Neuronal stem cell (in vitro differentiated cells): ENCODE measurements around the gene ZNF268.

Source experiments
- DNase-seq: peaks from one replicate; pipeline ENCODE4 v3.0.0-alpha.2; 2013; ENCODE audit warnings: low spot score
- H2AFZ ChIP-seq: one replicate; pipeline ENCODE4 v1.6.1; 2013; ENCODE audit warnings: mild to moderate bottlenecking, low read length, inconsistent platforms
- H2AK5ac ChIP-seq: 2 replicates; pipeline ENCODE4 v1.6.1; 2013; ENCODE audit warnings: low read depth, mild to moderate bottlenecking, inconsistent platforms, low read length, moderate library complexity, mixed read lengths
- H2BK120ac ChIP-seq: 2 replicates; pipeline ENCODE4 v1.6.1; 2013; ENCODE audit warnings: low read depth, mild to moderate bottlenecking, inconsistent platforms, low read length, moderate library complexity, mixed read lengths
- H2BK12ac ChIP-seq: one replicate; pipeline ENCODE4 v1.6.1; 2013; ENCODE audit warnings: low read length, inconsistent platforms
- H2BK15ac ChIP-seq: 2 replicates; pipeline ENCODE4 v1.6.1; 2013; ENCODE audit warnings: mild to moderate bottlenecking, low read length, inconsistent platforms, mixed read lengths
- H2BK5ac ChIP-seq: one replicate; pipeline ENCODE4 v1.6.1; 2013; ENCODE audit warnings: inconsistent platforms, mild to moderate bottlenecking, low read length, moderate library complexity
- H3K14ac ChIP-seq: one replicate; pipeline ENCODE4 v1.6.1; 2013; ENCODE audit warnings: low read length, inconsistent platforms
- H3K18ac ChIP-seq: 2 replicates; pipeline ENCODE4 v1.6.1; 2013; ENCODE audit warnings: low read length, inconsistent platforms
- H3K23ac ChIP-seq: 2 replicates; pipeline ENCODE4 v1.6.1; 2013; ENCODE audit warnings: low read depth, mild to moderate bottlenecking, mixed read lengths, low read length, inconsistent platforms; ENCODE audit not compliant: poor library complexity
- H3K27ac ChIP-seq: replicated peaks from 3 replicates; pipeline ENCODE4 v1.5.1; 2013; ENCODE audit warnings: low read length, inconsistent platforms
- H3K27me3 ChIP-seq, 3 experiments: 2 replicates each; pipeline ENCODE4 v1.6.1; 2013; ENCODE audit warnings: low read length in 3 of 3, mild to moderate bottlenecking in 2 of 3, inconsistent platforms in 1 of 3, low read depth in 1 of 3, mixed read lengths in 1 of 3, moderate library complexity in 1 of 3; ENCODE audit not compliant: control insufficient read depth in 3 of 3, insufficient read depth in 3 of 3
- H3K36me3 ChIP-seq, 2 donors: replicated peaks in 1 of 2; 2 replicates each; pipeline ENCODE4 v1.6.1; 2013; ENCODE audit warnings: low read length in 2 of 2; ENCODE audit not compliant: control insufficient read depth in 2 of 2, insufficient read depth in 2 of 2
- H3K4ac ChIP-seq: 2 replicates; pipeline ENCODE4 v1.6.1; 2013; ENCODE audit warnings: inconsistent platforms, mild to moderate bottlenecking, low read length, moderate library complexity
- H3K4me1 ChIP-seq, 2 donors: 1 replicate in 1 of 2; 2 replicates in 1 of 2; pipeline ENCODE4 v1.6.1; 2013; ENCODE audit warnings: low read length in 2 of 2, low read depth in 1 of 2; ENCODE audit not compliant: control insufficient read depth in 2 of 2, insufficient read depth in 1 of 2
- H3K4me2 ChIP-seq: one replicate; pipeline ENCODE4 v1.6.1; 2013; ENCODE audit warnings: mild to moderate bottlenecking, low read length, inconsistent platforms; ENCODE audit not compliant: insufficient read depth, poor library complexity, severe bottlenecking
- H3K4me3 ChIP-seq, 2 donors: 2 replicates each; pipeline ENCODE4 v1.5.1; 2013; ENCODE audit warnings: low read length in 2 of 2, mild to moderate bottlenecking in 2 of 2, inconsistent platforms in 1 of 2, moderate library complexity in 1 of 2
- H3K79me1 ChIP-seq: one replicate; pipeline ENCODE4 v1.6.1; 2013; ENCODE audit warnings: low read depth, mild to moderate bottlenecking, inconsistent platforms, low read length, moderate library complexity
- H3K9ac ChIP-seq: one replicate; pipeline ENCODE4 v1.6.1; 2013; ENCODE audit warnings: mild to moderate bottlenecking, low read depth, low read length, inconsistent platforms; ENCODE audit not compliant: poor library complexity
- H3K9me3 ChIP-seq, 2 donors: replicated peaks in 1 of 2; 2 replicates each; pipeline versions ENCODE3 to v1.6.1; 2013; ENCODE audit warnings: low read length in 2 of 2, mild to moderate bottlenecking in 2 of 2, inconsistent platforms in 1 of 2, low read depth in 1 of 2, mixed read lengths in 1 of 2, moderate library complexity in 1 of 2; ENCODE audit not compliant: control insufficient read depth in 2 of 2, insufficient read depth in 1 of 2
- H4K8ac ChIP-seq: one replicate; pipeline ENCODE4 v1.6.1; 2013; ENCODE audit warnings: low read depth, mild to moderate bottlenecking, inconsistent platforms, low read length, moderate library complexity
- H4K91ac ChIP-seq: one replicate; pipeline ENCODE4 v1.6.1; 2013; ENCODE audit warnings: low read length, low read depth, mild to moderate bottlenecking, inconsistent platforms; ENCODE audit not compliant: poor library complexity
- WGBS, 2 donors: extraction: QIAGEN DNeasy Blood & Tissue Kit; methylation state at CpG; one replicate each; pipeline ENCODE4 v1.1.7; 2013; ENCODE audit warnings: missing lambda C conversion rate in 2 of 2, mixed read lengths in 1 of 2; ENCODE audit not compliant: insufficient read length in 2 of 2, insufficient replicate concordance in 1 of 2; ENCODE audit errors: extremely low coverage in 2 of 2; 5-methylcytosine and 5-hydroxymethylcytosine counted together

ZNF268 gene

DNA sequence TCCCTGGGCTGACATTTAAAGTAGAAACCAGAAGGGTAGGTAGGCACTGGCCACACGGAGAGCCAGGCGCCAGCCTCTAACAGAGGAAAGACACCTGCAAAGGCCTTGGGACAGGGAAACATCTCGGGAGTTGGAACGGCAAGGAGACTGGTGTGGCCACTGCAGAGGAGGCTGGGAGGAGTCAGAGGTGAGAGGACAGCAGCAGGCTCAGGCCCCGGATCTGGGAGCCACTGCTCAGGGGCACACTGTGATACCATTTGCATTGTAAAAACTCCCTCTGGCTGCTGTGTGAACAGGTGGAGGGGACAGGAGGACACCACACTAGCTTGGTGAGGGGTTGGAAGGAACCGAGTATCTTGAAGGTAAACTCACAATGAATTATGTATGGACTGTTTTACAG is 51.7 kb downstream of the ZNF268 start:
- Histone ChIP-seq H3K9me3 (peaks cover 22 to 59% of the 10 kb centered on the region in 2 donors), H3K4ac (no peak overlapping the region), H3K79me1 (no peaks in the 10 kb centered on the region), H2BK120ac (no peak overlapping the region), H2AFZ (no peak overlapping the region), H3K4me3 (no peak overlapping the region), H3K9ac (no peak overlapping the region), H2BK12ac (no peak overlapping the region), H2AK5ac (no peak overlapping the region), H3K23ac (no peak overlapping the region), H4K8ac (no peak overlapping the region), H2BK5ac (no peak overlapping the region), H3K27ac (no peak overlapping the region), H3K4me2 (no peak overlapping the region), H3K14ac (no peak overlapping the region), H4K91ac (no peak overlapping the region), H3K4me1 (no peaks in the 10 kb centered on the region), H3K36me3 (no peaks in the 10 kb centered on the region), H3K18ac (no peak overlapping the region), H3K27me3 (no peaks in the 10 kb centered on the region), H2BK15ac (no peak overlapping the region)
- no CpG with 5 or more reads among the region's 6 CpGs for WGBS, 2 donors
- no peak for DNase-seq

DNA sequence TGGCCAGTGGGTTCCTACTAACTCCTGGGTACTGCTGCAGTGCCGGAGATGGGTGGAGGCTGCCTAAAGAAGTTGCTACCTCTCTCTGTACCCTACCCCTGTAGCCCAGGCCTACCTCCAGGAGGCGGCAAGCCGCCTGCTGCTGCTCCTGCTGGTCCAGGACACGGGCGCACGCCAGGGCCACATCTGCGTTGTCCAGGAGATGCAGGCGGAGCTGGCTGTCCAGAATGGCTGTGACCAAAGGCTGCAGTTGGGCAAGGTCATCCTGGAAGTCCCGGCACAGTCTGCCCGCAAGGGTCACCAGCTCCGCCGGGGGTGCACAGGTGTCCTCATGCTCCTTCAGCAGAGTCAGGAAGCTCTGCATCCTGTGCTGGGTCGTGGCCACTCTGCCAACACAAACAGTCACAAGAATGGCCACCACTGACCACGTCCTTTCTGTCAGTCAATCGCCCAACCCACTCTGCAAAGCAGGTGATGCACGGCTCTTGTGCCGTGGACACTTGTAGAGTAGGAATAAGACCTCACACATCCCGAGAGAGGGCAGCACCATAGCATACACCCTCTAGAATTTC is 52.8 kb downstream of the ZNF268 start:
- no peak overlapping the region for H3K14ac ChIP-seq
- WGBS, 2 donors: no CpG with 5 or more reads among the region's 18 CpGs
- H3K4me2 ChIP-seq: no peak overlapping the region
- H2AK5ac ChIP-seq: no peak overlapping the region
- H2BK120ac ChIP-seq: no peak overlapping the region
- no peak for DNase-seq
- H3K36me3 ChIP-seq: no peaks in the 10 kb centered on the region
- H3K79me1 ChIP-seq: no peaks in the 10 kb centered on the region
- H4K8ac ChIP-seq: no peak overlapping the region
- no peak overlapping the region for H3K4ac ChIP-seq
- no peak overlapping the region for H2AFZ ChIP-seq
- no peak overlapping the region for H3K4me3 ChIP-seq
- no peaks in the 10 kb centered on the region for H3K27me3 ChIP-seq
- no peak overlapping the region for H3K18ac ChIP-seq
- no peak overlapping the region for H2BK15ac ChIP-seq
- H4K91ac ChIP-seq: no peak overlapping the region
- H3K4me1 ChIP-seq: no peaks in the 10 kb centered on the region
- no peak overlapping the region for H3K27ac ChIP-seq
- H3K23ac ChIP-seq: no peak overlapping the region
- no peak overlapping the region for H2BK12ac ChIP-seq
- H2BK5ac ChIP-seq: no peak overlapping the region
- peaks cover 19 to 51% of the 10 kb centered on the region in 2 donors for H3K9me3 ChIP-seq
- H3K9ac ChIP-seq: no peak overlapping the region

DNA sequence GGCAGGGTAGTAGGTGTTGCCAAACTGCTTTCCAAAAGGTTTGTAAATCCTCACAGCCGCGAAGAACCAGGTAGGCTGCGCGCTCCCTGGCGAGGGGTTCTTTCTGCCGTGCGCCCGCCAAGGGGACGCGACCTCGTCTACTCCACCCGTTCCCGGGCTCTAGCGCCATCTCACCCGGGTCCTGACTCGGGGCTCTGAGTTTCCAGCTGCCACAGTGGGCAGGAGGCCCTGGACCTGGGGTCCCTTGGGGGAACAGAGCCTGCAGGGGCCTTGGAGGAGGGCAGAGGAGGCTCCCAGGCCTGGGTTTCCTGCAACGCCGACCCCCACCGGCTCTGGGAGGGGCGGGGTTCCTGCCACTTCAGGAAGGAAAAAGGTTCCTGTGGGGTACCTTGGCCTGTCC is 53.7 kb downstream of the ZNF268 start:
- H3K9ac ChIP-seq: no peak overlapping the region
- H3K4me1 ChIP-seq: no peaks in the 10 kb centered on the region
- no peak overlapping the region for H3K14ac ChIP-seq
- no peak overlapping the region for H2AFZ ChIP-seq
- H2BK120ac ChIP-seq: no peak overlapping the region
- no peak overlapping the region for H2BK12ac ChIP-seq
- no peak overlapping the region for H2AK5ac ChIP-seq
- H3K27me3 ChIP-seq: no peaks in the 10 kb centered on the region
- no peak overlapping the region for H3K4me2 ChIP-seq
- H4K91ac ChIP-seq: no peak overlapping the region
- H3K36me3 ChIP-seq: no peaks in the 10 kb centered on the region
- no peak overlapping the region for H4K8ac ChIP-seq
- H3K18ac ChIP-seq: no peak overlapping the region
- no peak overlapping the region for H3K27ac ChIP-seq
- H2BK5ac ChIP-seq: no peak overlapping the region
- H2BK15ac ChIP-seq: no peak overlapping the region
- no peak for DNase-seq
- no peak overlapping the region for H3K4ac ChIP-seq
- peaks cover 19 to 54% of the 10 kb centered on the region in 2 donors for H3K9me3 ChIP-seq
- no peak overlapping the region for H3K23ac ChIP-seq
- WGBS, 2 donors: no CpG with 5 or more reads among the region's 20 CpGs
- no peak overlapping the region for H3K4me3 ChIP-seq
- H3K79me1 ChIP-seq: no peaks in the 10 kb centered on the region

DNA sequence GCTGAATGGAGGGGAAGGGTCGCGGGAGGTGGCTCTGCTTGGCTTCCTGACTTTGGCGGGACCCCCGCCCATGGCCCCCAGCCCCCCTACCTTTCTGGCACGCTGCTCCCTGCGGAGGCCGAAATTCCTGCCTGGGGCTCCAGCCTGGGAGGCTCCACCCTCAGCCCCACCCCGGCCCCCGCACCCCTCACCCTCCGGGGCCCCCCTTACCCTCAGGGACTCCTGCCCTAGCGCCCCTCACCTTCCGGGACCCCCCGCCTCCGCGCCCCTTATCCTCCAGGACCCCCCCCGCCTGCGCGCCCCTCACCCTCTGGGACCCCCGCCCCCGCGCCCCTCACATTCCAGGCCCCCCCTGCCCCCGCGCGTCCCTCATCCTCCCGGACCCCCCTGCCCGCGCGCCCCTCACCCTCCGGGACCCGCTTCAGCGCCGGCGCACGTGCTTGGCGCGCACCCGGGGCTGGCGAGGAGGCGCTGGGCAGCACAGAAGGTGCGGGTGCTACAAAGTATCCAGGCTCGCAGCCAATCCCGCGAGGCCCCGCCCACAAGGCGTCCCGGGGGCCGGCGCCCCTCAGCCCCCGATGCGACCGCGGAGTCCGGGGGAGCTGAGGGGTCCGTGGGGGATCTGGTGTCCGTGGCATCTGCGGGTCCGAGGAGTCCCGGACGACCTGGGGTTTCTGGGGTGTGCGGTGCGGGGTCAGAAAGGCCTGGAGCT is 54.3 kb downstream of the ZNF268 start, which contains the start of gene ANHX:
Gene ANHX, minus strand, starts transcription at position 477 of the 712 bp plus-strand sequence. CDS start 1,521 bp downstream, outside the sequence.
- Histone ChIP-seq H3K27ac (no peak within 1 kb of the TSS), H3K9ac (no peak within 1 kb of the TSS), H3K4me2 (no peak within 1 kb of the TSS), H3K18ac (no peak within 1 kb of the TSS), H3K23ac (no peak within 1 kb of the TSS), H3K14ac (no peak within 1 kb of the TSS), H2BK120ac (no peak within 1 kb of the TSS), H4K91ac (no peak within 1 kb of the TSS), H3K36me3 (no peaks in the 10 kb centered on the region), H2BK15ac (no peak within 1 kb of the TSS), H3K4ac (no peak within 1 kb of the TSS), H3K4me1 (no peaks in the 10 kb centered on the region), H2BK12ac (no peak within 1 kb of the TSS), H2BK5ac (no peak within 1 kb of the TSS), H3K4me3 (no peak within 1 kb of the TSS), H2AK5ac (no peak within 1 kb of the TSS), H3K9me3 (peaks cover 19 to 55% of the 10 kb centered on the region in 2 donors), H4K8ac (no peak within 1 kb of the TSS), H3K79me1 (no peaks in the 10 kb centered on the region), H2AFZ (no peak within 1 kb of the TSS), H3K27me3 (no peaks in the 10 kb centered on the region)
- no CpG with 5 or more reads among the region's 61 CpGs for WGBS, 2 donors
- DNase-seq: no peak
